ENCODE measurements around the gene SLC47A1. TPM values are rescaled to one million over a fixed set of nuclear protein-coding genes. Genes with fewer than 3 reads are reported as not detected.

Gene SLC47A1
- total and polyA plus RNA-seq, 2 experiments from 2014 or later, result 19.7 to 48.6 TPM

DNA sequence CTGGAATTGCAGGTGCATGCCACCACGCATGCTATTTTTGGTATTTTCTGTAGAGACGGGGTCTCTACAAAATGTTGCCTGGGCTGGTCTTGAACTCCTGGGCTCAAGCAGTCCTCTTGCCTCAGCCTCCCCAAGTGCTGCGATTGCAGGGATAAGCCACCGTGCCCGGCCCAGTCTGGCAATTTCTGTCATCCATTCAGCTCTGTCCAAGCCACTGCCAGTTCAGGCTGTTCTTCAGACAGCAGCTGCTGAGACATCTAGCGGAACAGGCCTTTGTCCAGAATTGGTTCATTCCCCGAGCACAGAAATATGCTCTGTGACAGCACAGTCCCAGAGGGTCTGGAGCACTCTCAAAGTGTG is 5.4 kb downstream of the SLC47A1 start:
- H3K4me3 ChIP-seq, result no peak overlapping the region
- H3K36me3 ChIP-seq, result no peaks in the 10 kb centered on the region
- peaks cover under 1% of the 10 kb centered on the region for H3K27me3 ChIP-seq
- H3K27ac ChIP-seq, result peak overlapping the region; percentile 89
- TF ChIP-seq, protein P1, sequence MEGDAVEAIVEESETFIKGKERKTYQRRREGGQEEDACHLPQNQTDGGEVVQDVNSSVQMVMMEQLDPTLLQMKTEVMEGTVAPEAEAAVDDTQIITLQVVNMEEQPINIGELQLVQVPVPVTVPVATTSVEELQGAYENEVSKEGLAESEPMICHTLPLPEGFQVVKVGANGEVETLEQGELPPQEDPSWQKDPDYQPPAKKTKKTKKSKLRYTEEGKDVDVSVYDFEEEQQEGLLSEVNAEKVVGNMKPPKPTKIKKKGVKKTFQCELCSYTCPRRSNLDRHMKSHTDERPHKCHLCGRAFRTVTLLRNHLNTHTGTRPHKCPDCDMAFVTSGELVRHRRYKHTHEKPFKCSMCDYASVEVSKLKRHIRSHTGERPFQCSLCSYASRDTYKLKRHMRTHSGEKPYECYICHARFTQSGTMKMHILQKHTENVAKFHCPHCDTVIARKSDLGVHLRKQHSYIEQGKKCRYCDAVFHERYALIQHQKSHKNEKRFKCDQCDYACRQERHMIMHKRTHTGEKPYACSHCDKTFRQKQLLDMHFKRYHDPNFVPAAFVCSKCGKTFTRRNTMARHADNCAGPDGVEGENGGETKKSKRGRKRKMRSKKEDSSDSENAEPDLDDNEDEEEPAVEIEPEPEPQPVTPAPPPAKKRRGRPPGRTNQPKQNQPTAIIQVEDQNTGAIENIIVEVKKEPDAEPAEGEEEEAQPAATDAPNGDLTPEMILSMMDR (IDR thresholded peaks at IDR 0.05; ENCODE audit: low read depth, low read length), result no peak
- H3K4me1 ChIP-seq (ENCODE audit: low read depth), result peaks cover 20% of the 10 kb centered on the region
- no peak for DNase-seq (ENCODE audit: low read depth in 1 of 2, low spot score in 1 of 2)
- H3K9me3 ChIP-seq (ENCODE audit: low read depth), result no peaks in the 10 kb centered on the region

DNA sequence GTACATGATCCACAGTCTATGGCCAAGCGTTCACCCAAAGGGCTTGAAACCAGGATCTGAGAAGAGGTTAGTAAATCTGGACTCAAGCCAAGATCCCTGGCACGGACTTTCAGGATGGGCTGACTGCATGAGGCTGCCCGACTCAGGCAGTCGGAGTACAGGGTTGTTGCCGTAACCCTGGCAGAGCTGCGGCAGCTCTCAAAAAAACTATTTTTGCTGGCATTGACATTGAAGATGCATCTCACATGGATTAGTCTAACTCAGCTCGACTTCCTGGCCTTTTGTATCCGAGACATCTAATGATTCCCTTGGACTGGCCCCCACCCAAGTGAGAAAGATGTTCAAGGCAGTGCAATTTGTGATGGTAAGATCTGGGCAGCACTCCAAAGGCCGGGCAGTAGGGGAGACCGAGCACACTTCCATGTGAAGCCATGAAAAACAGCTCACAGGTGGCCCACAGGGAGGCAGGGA is 6.2 kb downstream of the SLC47A1 start:
- DNase-seq (ENCODE audit: low read depth in 1 of 2, low spot score in 1 of 2), result no peak
- no peak overlapping the region for H3K4me3 ChIP-seq
- no peak overlapping the region for H3K27ac ChIP-seq
- H3K9me3 ChIP-seq (ENCODE audit: low read depth), result no peaks in the 10 kb centered on the region
- H3K4me1 ChIP-seq (ENCODE audit: low read depth), result peaks cover 26% of the 10 kb centered on the region
- no peaks in the 10 kb centered on the region for H3K36me3 ChIP-seq
- H3K27me3 ChIP-seq, result no peaks in the 10 kb centered on the region
- TF ChIP-seq, protein P1 (IDR thresholded peaks at IDR 0.05; ENCODE audit: low read depth, low read length), result no peak

DNA sequence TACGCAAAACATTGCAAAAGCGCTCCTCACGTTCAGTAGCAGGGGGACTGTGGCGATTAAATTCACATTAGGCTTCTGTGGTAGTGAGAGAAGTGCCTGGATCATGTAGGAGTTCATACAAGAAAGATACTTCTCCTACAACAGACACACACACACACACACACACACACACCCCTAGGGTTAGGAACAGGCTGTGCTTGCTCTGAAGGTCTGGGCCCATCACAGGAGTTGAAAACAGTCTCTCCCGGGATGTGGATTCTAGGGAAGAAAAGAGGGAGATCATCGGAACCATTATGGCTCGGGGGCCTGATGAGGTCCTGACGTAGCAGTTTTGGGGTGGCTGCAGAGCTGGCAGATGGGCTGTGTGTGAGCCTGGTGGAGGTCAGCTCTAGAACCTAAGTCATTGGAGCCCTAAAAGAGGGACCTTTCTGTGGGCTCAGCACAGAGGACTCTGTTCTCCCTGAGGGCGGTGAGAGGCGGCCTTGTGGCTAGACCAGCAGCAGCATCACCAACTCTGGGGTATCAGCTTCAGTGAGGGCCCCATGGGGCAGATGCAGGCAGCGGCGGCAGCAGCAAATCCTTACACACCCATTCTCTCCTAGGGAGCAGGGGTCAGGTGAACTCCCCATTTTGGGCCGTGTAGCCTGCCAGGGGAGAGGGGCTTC is 7.2 kb downstream of the SLC47A1 start:
- TF ChIP-seq, protein P1 (IDR thresholded peaks at IDR 0.05; ENCODE audit: low read depth, low read length), result no peak
- Histone ChIP-seq H3K27ac (peak overlapping the region; percentile 7), H3K4me3 (no peak overlapping the region), H3K9me3 (ENCODE audit: low read depth) (no peaks in the 10 kb centered on the region), H3K36me3 (no peaks in the 10 kb centered on the region), H3K27me3 (no peaks in the 10 kb centered on the region), H3K4me1 (ENCODE audit: low read depth) (peaks cover 26% of the 10 kb centered on the region)
- DNase-seq (ENCODE audit: low read depth in 1 of 2, low spot score in 1 of 2), result no peak

DNA sequence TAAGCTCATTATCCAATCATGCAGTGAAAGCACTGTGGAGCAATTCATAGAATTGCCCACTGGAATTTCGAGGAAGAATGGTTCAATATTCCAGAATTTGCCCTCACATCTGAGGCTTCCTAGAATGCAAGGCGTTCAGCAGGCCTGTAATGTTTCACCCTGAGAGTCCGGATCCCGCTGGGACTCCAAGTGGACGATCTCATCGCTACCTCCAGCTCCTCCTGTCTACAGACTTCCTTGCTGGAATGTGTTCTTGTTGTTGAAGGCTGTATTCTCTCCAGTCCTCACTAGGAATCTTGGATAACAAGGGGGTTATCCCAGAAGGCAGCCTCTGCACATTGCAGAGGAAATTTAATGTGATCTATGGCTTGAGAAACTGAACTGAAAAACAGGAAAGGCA is 7.8 kb downstream of the SLC47A1 start:
- H3K4me1 ChIP-seq (ENCODE audit: low read depth), result peaks cover 32% of the 10 kb centered on the region
- TF ChIP-seq, protein P1 (IDR thresholded peaks at IDR 0.05; ENCODE audit: low read depth, low read length), result no peak
- H3K27me3 ChIP-seq, result no peaks in the 10 kb centered on the region
- no peaks in the 10 kb centered on the region for H3K9me3 ChIP-seq (ENCODE audit: low read depth)
- no peaks in the 10 kb centered on the region for H3K36me3 ChIP-seq
- H3K4me3 ChIP-seq, result no peak overlapping the region
- H3K27ac ChIP-seq, result peak overlapping the region; percentile 7
- DNase-seq (ENCODE audit: low read depth in 1 of 2, low spot score in 1 of 2), result peak in 1 of 2 donors; percentile 49

DNA sequence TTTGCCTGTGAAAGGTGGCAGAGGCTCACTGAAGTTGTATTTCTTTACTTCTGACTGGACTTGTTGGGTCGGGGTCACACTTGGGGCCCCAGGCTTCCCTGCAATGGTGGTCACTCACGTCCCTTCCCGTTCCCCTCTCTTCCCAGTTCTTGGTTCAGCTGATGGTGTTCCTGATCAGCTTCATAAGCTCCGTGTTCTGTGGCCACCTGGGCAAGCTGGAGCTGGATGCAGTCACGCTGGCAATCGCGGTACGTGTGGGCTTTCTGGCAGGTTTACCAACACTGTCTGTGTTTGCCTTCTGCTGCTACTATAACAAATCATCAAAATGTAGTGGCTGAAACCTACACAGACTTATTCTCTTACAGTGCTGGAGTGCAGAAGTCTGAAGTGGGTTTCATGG is 8.6 kb downstream of the SLC47A1 start:
- peaks cover 30% of the 10 kb centered on the region for H3K4me1 ChIP-seq (ENCODE audit: low read depth)
- no peak overlapping the region for H3K27ac ChIP-seq
- DNase-seq (ENCODE audit: low read depth in 1 of 2, low spot score in 1 of 2), result no peak
- TF ChIP-seq, protein P1 (IDR thresholded peaks at IDR 0.05; ENCODE audit: low read depth, low read length), result no peak
- no peaks in the 10 kb centered on the region for H3K27me3 ChIP-seq
- no peaks in the 10 kb centered on the region for H3K36me3 ChIP-seq
- H3K9me3 ChIP-seq (ENCODE audit: low read depth), result no peaks in the 10 kb centered on the region
- H3K4me3 ChIP-seq, result no peak overlapping the region

Data from cardiac muscle cell (in vitro differentiated cells and primary cell).